Measurements from ENCODE around the gene ZNF853. TPM values are rescaled to one million over a fixed set of nuclear protein-coding genes. Genes with fewer than 3 reads are reported as not detected.

ZNF853 gene
- polyA plus RNA-seq, 3 donors = 0.15 TPM; not detected in 2

DNA sequence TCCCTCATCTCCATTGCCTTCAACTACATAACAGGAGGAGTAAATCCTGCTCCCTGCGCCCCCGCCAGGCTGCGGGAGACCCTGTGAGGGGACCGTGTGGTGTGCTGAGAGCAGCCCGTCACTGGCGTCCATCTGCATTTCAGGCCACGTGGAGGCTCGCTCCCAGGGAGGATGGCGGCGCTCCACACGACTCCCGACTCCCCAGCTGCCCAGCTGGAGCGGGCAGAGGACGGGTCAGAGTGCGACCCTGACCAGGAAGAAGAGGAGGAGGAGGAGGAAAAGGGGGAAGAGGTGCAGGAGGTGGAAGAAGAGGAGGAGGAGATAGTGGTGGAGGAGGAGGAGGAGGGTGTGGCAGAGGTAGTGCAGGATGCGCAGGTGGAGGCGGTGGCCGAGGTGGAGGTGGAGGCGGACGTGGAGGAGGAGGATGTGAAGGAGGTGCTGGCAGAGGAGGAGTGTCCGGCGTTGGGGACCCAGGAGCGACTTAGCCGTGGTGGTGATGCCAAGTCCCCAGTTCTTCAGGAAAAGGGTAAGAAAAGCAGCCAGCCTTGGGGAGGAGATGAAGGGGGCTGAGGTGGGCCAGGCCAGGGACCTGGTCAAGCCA, 26.9 kb downstream of the ZNF853 start:
- Mint-ChIP-seq H3K4me1 (peaks cover 28% of the 10 kb centered on the region), H3K27ac (peak overlapping the region in 2 of 7 donors; percentile 15 to 35)

More for the DNA sequence above, 26.9 kb downstream of the ZNF853 start:
- Mint-ChIP-seq H3K27me3 (ENCODE audit: low read depth in 3 of 3) (peaks cover 0 to 3% (median 0%) of the 10 kb centered on the region in 3 donors), H3K36me3 (peaks cover 78 to 89% of the 10 kb centered on the region in 2 donors), H3K4me3 (no peak overlapping the region), H3K9me3 (peaks cover 0 to 18% (median under 1%) of the 10 kb centered on the region in 7 donors)
- no peak for DNase-seq
- Histone ChIP-seq H3K9me3 (replicated peaks in 1 of 2; ENCODE audit: control insufficient read depth in 1 of 2, insufficient read depth in 1 of 2, low read length in 2 of 2) (no peaks in the 10 kb centered on the region), H3K27ac (ENCODE audit: low read depth in 1 of 2, low read length in 2 of 2) (no peak overlapping the region), H3K36me3 (replicated peaks in 1 of 2; ENCODE audit: control insufficient read depth in 1 of 2, insufficient read depth in 2 of 2, low read length in 2 of 2) (peaks cover 65 to 82% of the 10 kb centered on the region in 2 donors), H3K4me1 (ENCODE audit: control insufficient read depth in 1 of 2, insufficient read depth in 2 of 2, low read length in 2 of 2) (peaks cover 19 to 28% of the 10 kb centered on the region in 2 donors), H2AFZ (ENCODE audit: insufficient read depth, low read depth, low read length, poor library complexity, severe bottlenecking) (no peak overlapping the region), H3K9ac (ENCODE audit: insufficient read depth, low read length, poor library complexity, severe bottlenecking) (no peak overlapping the region), H3K27me3 (ENCODE audit: control insufficient read depth in 2 of 2, insufficient read depth in 2 of 2, low read length in 2 of 2) (no peaks in the 10 kb centered on the region), H3K4me2 (replicated peaks; ENCODE audit: extremely low read depth, low read length, poor library complexity, severe bottlenecking) (no peak overlapping the region), H4K20me1 (ENCODE audit: insufficient read depth, low read length) (peaks cover 90% of the 10 kb centered on the region), H3K4me3 (replicated peaks in 1 of 3; ENCODE audit: low read depth in 2 of 3, low read length in 3 of 3) (no peak overlapping the region), H3K79me2 (ENCODE audit: insufficient read depth, low read length) (peaks cover 48% of the 10 kb centered on the region)
- 98% methylated on average over 24 of the region's 24 CpGs for WGBS (ENCODE audit: insufficient coverage)
- TF ChIP-seq CTCF (IDR thresholded peaks at IDR 0.05) = no peak
- intact Hi-C loops (cut with micrococcal nuclease) = loop anchor here in 1 of 2 donors (5.0 kb wide), 1 partner anchor 65 kb away; the partner anchor contains the start of gene ZNF12
